Epithelial cell of proximal tubule (primary cell): Measurements from ENCODE around the gene MVB12B. TPM values are rescaled to one million over a fixed set of nuclear protein-coding genes. Genes with fewer than 3 reads are reported as not detected.

Source experiments
- DNase-seq: peaks from one replicate; pipeline ENCODE4 v3.0.0-alpha.2; 2011; ENCODE audit warnings: low read depth
- H3K4me3 ChIP-seq: 2 replicates; pipeline ENCODE4 v1.5.1; 2011; ENCODE audit warnings: low read depth, mild to moderate bottlenecking, low read length
- total RNA-seq: library from RNA; depleted of rRNA; stranded (reverse); fragments of >200 nt; gene quantifications from 2 replicates; pipeline ENCODE4 v1.2.3, GENCODE V29; 2015
- TF ChIP-seq, protein P1 (sequence below): conservative IDR thresholded peaks from 2 replicates; pipeline ENCODE4 v1.5.1; 2012; ENCODE audit warnings: low read depth, mild to moderate bottlenecking, low read length

MVB12B gene
- total RNA-seq, 1 donor from 2014 or later: 6.1 TPM

GRCh38 chr9:126457890-126458289 lies 131.3 kb downstream of the MVB12B start:
- TF ChIP-seq, protein P1, sequence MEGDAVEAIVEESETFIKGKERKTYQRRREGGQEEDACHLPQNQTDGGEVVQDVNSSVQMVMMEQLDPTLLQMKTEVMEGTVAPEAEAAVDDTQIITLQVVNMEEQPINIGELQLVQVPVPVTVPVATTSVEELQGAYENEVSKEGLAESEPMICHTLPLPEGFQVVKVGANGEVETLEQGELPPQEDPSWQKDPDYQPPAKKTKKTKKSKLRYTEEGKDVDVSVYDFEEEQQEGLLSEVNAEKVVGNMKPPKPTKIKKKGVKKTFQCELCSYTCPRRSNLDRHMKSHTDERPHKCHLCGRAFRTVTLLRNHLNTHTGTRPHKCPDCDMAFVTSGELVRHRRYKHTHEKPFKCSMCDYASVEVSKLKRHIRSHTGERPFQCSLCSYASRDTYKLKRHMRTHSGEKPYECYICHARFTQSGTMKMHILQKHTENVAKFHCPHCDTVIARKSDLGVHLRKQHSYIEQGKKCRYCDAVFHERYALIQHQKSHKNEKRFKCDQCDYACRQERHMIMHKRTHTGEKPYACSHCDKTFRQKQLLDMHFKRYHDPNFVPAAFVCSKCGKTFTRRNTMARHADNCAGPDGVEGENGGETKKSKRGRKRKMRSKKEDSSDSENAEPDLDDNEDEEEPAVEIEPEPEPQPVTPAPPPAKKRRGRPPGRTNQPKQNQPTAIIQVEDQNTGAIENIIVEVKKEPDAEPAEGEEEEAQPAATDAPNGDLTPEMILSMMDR: no peak
- no peak for DNase-seq

DNA sequence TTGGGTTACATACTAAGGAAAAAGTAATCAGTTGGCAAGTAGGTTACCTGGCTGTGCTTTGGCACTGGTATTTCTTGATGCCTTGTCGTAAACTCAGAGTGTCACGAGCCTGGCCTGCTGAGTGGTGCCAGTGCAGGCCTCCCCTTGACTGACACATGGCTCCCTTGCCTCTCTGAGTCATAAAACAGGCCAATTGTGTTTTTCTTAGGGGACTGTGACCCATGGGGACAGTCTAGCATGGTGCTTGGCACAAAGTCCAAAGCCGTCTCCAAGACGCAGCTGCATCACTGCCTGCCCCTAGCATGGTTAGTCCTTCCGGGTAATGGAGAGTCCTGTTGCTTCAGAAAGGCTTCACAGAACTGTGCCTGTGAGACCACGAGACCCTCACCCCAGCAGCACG lies 132.5 kb downstream of the MVB12B start:
- TF ChIP-seq, protein P1: no peak
- no peak overlapping the region for H3K4me3 ChIP-seq
- no peak for DNase-seq

More at GRCh38 chr9:126457890-126458289, 131.3 kb downstream of the MVB12B start:
- H3K4me3 ChIP-seq: no peak overlapping the region

DNA sequence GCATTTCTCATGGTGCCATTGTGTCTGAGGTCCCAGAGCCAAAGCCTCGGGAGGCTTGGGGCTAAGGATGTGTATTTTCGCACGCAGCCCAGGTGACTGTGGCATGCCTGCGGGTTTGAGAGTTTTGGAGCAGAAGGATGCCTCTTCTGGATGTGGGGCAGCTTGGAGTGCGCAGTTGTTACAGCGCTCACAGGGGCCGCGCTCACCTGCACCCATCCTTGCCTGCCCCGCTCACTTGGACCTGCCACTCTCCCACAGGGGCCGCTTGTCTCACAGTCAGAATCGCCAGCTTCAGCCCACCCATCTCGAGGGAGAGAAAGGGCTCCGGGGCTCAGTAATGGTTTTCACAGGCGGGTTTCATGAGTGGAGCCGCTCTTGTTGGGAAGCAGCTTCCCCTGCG lies 132.9 kb downstream of the MVB12B start:
- TF ChIP-seq, protein P1: no peak
- no peak overlapping the region for H3K4me3 ChIP-seq
- DNase-seq: no peak

GRCh38 chr9:126459965-126460843 lies 133.6 kb downstream of the MVB12B start:
- DNase-seq: no peak
- TF ChIP-seq, protein P1: no peak
- no peak overlapping the region for H3K4me3 ChIP-seq

DNA sequence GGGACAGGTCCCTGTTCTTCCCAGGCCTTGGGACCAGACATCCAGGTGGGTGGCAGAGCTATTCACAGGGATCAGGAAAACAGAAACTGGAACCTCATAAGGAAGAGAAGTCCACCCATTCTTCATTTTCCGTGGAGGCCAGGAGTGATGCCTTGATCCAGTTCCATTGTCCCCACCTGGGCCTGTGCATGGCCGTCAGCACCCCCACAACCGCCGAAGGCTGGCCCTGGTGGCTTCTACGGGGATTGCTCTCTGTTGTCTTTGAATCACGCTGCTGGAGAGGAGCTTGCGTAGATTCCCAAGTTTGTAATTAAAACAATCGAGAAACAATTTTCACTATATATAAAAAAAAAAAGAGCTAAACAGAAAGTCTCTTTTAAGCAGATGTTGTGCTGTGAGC lies 134.4 kb downstream of the MVB12B start:
- no peak for DNase-seq
- TF ChIP-seq, protein P1: no peak
- no peak overlapping the region for H3K4me3 ChIP-seq

- no peak overlapping the region for H3K4me3 ChIP-seq
- no peak for DNase-seq
- TF ChIP-seq, protein P1: no peak
Observed at GRCh38 chr9:126461608-126462007, 135.0 kb downstream of the MVB12B start.

DNA sequence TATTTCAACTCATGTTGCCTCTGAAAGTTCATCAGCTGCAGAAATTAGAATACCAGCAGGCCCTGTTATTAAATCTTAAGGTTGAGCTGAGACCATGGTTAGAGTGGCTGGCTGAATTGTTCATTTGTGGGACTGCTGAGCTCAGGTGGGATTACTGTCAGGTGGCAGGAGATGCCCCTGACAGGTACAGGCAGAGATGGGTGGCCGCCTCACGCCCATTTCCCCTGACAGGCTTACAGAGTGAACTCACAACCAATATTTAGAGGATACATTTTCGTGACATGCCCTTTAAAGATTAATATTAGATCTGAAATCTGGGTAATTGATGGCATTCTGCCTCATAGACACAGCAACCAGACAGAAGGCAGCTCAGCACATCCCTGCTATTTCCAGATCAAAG lies 136.0 kb downstream of the MVB12B start:
- TF ChIP-seq, protein P1: no peak
- no peak overlapping the region for H3K4me3 ChIP-seq
- no peak for DNase-seq
